Measurements from ENCODE around the gene TBCCD1.
"Not testable (repeated sequence)": the region's sequence is repeated elsewhere in the genome, so short reads cannot be mapped to it uniquely, and the experiment has no call there.

TBCCD1 gene

DNA sequence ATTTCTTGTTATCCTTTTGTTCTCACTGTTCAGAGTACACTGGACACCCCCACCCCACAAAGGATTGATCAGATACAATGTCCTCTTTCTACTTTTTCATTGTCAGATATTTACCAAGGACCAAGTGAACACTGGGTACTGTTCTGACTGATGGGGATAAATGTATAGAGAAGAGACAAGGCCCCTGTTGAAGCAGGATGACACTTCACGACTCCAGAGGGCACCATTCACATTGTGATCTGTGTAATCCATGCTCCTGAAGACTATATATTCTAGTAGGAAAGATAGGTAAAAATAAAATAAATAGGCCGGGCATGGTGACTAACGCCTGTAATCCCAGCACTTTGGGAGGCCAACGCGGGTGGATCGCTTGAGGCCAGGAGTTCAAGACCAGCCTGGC, 15.8 kb downstream of the TBCCD1 start:
- DNase-seq = no peak

- DNase-seq = no peak
Observed at GRCh38 chr3:186549497-186549896, 17.6 kb downstream of the TBCCD1 start.

DNA sequence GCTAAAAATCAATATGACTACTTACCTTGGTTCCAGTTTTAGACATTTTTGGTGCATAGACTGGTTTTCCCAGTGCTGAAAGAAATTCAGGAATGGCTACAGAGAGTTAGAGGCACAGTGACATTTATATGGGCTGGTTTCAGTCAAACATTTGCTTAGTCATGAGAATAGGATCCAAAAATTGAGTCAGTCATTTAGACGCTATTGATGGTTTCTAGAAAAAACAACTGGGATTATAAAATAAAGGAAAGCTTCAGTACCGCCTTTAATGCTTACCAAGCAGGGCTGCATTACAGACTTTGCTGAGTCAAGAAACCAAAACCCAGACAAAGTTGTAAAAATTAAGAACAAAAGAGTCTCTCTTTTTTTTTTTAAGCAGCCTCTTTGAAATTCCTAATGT, 22.9 kb downstream of the TBCCD1 start, which contains the start of gene CRYGS:
Gene CRYGS (minus strand): TSS at position 100 of the 400 bp plus-strand sequence. CDS start 54 bp downstream, at position 46.
- DNase-seq = no peak

- DNase-seq = no peak
Observed at GRCh38 chr3:186540835-186541226, 26.3 kb downstream of the TBCCD1 start.

DNA sequence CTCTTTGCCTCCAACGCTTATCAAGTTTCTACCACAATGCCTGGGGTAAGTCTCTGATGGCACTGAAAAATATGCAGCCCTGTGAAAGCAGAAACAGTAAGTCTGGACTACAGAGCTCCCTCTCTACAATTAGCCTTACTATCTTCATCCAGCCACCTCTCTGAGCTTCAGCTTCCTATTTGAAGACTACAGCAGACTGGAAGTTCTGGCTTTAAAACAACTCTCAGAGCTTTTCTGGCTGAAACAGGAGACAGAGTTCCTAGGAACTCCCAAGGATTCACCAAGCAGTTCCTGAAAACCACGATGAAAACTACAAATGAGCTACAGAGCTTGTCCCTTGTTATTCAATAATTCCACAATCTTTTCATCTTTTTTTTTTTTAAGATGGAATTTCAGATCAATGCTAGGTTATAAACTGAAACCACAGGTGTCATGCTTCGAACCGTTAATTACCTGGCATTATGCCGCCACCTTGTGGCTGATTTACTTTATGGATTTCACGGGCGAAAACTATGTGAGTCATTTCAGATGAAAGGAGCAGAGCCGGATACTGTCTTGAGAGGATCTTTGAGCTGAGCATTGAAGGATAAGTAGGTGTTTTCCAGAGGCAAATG, 26.8 kb downstream of the TBCCD1 start:
- peak; percentile 40 for DNase-seq

GRCh38 chr3:186538779-186539178, 28.4 kb downstream of the TBCCD1 start:
- no peak for DNase-seq

GRCh38 chr3:186536883-186537844, 30.0 kb downstream of the TBCCD1 start:
- DNase-seq = no peak

GRCh38 chr3:186534113-186534669, 32.9 kb downstream of the TBCCD1 start:
- no peak for DNase-seq

- no peak for DNase-seq
Observed at GRCh38 chr3:186532598-186533072, 34.5 kb downstream of the TBCCD1 start.

GRCh38 chr3:186531694-186532093, 35.4 kb downstream of the TBCCD1 start:
- not testable (repeated sequence) for DNase-seq

- DNase-seq = no peak
Observed at GRCh38 chr3:186530415-186530814, 36.7 kb downstream of the TBCCD1 start.

- no peak for DNase-seq
Observed at GRCh38 chr3:186529201-186529999, 37.7 kb downstream of the TBCCD1 start.

DNA sequence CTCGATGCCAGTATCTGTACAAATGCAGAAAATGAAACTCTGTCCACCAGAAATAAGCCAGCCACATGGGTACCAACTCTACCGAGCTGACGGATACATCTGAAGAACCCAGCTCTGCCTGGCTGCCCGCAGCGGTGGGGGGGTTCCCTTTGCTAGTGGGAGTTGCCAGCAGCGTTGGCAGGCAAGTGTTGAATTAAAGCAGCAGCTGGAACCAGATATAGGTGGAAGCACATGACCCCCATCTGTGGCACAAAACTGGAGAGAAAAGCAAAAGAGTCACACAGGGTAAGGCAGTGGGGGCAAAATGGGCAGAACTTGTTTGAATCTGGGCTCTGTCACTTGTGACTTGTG, 40.9 kb downstream of the TBCCD1 start:
- DNase-seq = no peak

GRCh38 chr3:186525369-186526255, 41.5 kb downstream of the TBCCD1 start:
- DNase-seq = no peak

- no peak for DNase-seq
Observed at GRCh38 chr3:186524616-186525015, 42.5 kb downstream of the TBCCD1 start.

GRCh38 chr3:186523434-186523833, 43.7 kb downstream of the TBCCD1 start:
- no peak for DNase-seq

- no peak for DNase-seq
Observed at GRCh38 chr3:186523022-186523421, 44.1 kb downstream of the TBCCD1 start.

DNA sequence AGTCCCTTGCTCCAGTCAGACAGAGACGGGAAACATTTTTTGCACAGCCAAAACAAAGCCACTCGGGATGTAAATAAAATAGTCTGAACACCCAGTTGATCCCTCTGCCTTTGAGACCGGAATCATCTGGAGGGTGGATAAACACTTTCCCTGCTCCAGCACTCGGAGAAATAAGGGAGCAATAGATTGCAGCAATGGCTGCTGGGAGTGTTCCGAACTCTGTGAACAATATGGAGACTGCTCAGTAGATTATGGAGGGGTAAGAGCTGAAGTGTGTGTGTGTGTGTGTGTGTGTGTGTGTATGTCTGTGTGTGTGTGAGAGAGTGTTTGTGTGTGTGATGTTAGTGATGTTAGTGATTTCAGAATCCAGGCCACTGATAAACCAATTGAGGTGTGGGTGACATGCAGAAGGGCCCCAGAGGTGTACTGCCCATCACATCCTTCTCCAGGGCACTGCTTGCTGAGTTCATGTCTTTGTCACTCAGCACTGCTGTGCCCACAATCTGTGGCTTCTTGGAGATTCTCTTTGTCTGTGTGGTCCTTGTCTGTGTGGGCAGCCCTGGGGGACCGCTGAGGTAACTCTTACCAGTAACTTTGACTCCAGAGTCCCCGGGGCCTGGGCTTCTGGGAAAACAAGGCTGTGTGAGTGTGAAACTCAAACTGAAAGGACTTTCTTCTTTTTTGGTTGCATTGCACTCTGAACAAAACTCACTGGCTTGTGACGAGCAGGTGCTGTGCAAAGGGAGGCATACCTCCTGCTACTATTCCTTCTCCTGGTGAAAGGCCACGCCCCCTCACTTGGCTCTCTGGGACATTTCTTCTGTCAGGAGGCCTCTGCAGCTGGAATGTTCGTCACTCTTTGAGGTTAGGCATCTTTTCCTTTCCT, 45.9 kb downstream of the TBCCD1 start:
- DNase-seq = no peak

GRCh38 chr3:186520431-186520830, 46.7 kb downstream of the TBCCD1 start:
- DNase-seq = no peak

GRCh38 chr3:186519021-186519658, 48.0 kb downstream of the TBCCD1 start:
- DNase-seq = no peak

Data from left hindlimb (tissue), 1 donor.